NT2/D1 (cell line): ENCODE data around the gene DNAAF1.

Experiments used
- YY1 ChIP-seq: IDR thresholded peaks from 2 replicates; pipeline ENCODE4 v1.6.1; 2011; ENCODE audit not compliant: insufficient read length, insufficient read depth
- ZNF274 ChIP-seq: IDR thresholded peaks from 2 replicates; pipeline ENCODE4 v1.6.1; 2011; ENCODE audit warnings: mild to moderate bottlenecking, low read depth, low read length

DNA sequence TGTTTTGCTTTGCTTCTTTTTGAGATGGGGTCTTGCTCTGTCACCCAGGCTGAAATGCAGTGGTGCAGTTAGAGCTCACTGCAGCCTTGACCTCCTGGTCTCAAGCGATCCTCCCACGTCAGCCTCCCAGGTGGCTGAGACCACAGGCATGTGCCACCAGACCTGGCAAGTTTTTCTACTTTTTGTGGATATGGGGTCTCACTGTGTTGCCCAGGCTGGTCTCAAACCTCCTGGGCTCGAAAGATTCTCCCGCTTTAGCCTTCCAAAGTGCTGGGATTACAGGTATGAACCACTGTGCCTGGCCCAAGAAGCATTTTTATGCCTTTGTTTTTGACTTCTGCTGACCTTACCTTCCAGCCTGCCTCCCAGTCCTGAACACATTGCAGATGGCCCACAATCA is 10.1 kb downstream of the DNAAF1 start:
- TF ChIP-seq ZNF274 (no peak), YY1 (no peak)
